EL (cell line): ENCODE measurements around the gene NRDC.
"Not testable (repeated sequence)": the region's sequence is repeated elsewhere in the genome, so short reads cannot be mapped to it uniquely, and the experiment has no call there.

Experiments used
- DNase-seq: peaks from one replicate; pipeline ENCODE4 v3.0.0-alpha.2; 2016

Gene NRDC

DNA sequence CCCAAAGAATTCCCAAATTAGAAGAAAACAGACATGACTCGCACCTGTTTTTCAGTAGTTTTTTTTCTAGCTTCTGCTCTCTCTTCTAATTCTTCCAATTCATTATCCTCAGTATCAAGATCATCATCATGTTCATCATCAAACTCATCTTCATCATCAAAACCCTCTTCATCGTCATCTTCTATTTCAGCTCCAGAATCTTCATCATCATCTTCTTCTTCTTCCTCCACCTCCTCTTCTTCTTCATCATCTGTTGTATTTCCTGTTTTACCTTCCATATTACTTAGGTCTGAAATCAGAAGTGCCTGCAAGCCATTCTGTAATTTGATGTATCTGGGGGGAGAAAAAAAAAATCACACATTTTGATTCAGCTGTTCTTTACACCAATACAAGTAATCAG is 38.3 kb downstream of the NRDC start:
- no peak for DNase-seq

DNA sequence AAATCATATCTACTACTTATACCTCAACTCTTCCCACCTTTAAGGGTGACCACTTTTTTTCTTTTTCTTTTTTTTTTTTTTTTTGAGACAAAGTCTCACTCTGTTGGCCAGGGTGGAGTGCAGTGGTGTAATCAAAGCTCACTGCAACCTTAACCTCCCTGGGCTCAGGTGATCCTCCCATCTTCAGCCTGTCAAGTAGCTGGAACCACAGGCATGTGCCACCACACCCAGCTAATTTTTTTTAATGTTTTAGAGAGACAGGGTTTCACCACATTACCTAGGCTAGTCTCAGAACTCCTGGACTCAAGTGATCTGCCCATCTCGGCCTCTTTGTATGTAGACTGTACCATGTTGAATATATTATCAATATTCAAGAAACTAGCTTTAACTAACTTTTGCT is 39.4 kb downstream of the NRDC start:
- no peak for DNase-seq

DNA sequence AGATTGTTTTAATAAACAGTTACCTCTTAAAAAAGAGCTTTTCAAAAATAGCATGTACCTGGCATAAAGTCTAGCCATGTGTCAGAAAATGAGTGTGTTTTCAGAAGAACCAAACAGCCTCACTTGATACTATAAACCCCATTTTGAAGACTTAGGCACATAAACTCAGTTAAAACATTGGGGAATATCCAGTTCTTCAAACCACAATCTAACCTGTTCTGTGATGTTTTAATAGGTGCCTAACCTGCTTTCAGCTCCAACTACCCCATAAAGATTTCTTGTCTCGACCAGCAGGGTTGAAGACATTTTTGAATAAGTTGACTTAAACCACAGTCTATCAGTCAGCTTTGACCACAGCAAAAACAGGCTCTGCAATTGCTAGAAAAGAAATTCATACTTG is 41.3 kb downstream of the NRDC start:
- DNase-seq, result no peak

DNA sequence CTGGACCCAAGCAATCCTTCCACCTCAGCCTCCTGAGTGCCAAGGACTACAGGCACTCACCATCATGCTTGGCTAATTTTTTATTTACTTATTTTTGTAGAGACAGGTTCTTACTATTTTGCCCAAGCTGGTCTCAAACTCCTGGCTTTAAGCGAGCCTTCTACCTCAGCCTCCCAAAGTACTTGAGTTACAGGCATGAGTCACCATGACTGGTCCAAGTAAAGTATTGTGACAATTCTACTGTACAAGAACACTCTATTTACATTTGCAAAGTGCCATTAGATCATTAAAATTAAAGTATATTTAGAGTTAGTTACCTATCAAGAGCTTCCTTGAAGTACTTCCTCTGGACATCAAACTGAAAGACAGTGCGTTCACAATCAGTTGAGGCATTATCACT is 44.8 kb downstream of the NRDC start:
- DNase-seq, result peak; percentile 11

DNA sequence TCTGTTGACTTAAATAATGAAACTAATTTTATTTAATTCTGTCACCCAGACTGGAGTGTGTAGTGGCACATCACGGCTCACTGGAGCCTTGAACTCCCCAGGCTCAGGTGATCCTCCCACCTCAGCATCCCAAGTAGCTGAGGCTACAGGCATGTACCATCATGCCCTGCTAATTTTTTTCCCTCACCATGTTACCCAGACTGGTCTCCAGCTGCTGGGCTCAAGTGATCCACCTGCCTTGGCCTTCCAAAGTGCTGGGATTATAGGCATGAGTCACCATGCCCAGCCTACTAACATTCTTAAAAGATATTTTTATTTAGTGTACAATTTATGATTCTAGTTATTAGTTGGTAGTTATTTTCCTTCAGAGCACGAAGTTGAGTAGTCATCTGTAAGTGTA is 49.5 kb downstream of the NRDC start:
- DNase-seq, result peak; percentile 28

DNA sequence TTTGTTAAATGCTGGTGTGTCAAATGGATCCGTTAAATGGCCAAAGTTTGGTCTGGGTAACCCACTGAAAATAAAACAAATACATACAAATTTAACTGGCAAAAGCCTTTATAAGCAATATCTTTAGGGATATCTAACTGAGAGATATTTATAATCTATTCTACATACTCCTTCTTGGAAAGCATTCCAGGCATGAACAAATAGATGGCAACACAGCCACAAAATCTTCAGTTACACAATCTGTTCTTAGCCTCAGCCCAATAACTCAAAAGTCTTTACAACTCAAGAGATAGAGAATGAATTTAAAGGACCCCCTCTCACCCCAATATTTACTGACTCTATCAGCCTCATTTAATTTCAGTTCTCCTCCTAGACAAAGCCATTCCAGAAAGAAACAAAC is 58.7 kb downstream of the NRDC start:
- no peak for DNase-seq

DNA sequence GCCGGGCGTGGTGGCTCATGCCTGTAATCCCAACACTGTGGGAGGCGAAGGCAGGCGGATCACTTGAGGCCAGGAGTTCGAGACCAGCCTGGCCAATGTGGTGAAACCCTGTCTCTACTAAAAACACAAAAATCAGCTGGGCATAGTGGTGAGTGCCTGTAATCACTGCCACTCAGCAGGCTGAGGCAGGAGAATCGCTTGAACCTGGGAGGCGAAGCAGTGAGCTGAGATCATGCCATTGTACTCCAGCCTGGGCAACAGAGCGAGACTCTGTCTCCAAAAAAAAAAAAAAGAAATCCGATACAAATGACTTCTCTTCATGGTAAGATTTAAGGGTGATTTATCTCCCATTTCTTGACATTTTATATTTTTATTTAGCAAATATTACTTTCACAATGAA is 59.5 kb downstream of the NRDC start:
- DNase-seq, result not testable (repeated sequence)

DNA sequence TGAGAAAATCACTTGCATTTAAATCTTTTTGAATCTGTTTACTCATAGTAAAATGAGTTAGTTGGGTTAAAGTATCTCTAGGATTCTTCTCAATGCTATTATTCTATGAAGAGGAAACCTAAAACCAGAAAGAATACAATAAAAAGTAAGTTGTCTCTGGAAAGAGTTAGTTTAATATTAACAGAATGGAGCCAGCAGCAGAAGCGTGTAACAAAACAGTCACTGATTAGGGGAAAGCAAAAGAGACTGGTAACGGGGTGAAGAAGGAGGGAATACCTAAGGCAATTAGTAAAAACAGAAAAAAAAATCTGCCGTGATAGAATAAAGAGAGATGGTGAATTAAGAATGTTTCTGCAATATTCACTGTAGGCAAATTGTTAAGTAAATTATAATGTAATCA is 60.0 kb downstream of the NRDC start:
- no peak for DNase-seq

DNA sequence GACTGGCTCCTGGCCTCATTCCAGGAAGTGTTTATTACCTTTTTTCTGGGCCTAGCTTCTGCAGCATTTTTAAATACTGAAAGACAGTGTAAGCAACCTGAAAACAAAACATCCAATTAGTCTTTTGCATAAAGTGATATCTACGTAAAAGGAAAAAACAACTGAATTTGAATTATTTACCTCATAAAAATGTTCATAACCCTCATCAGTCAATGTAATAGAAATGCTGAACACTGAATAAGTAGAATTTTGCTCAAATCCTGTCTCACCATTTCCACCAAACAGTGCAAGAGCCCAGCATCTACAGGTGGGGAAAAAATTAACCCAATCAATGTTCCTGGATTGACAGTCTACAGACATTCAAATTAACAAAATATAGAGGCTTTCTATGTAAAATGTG is 64.0 kb downstream of the NRDC start:
- DNase-seq, result no peak

DNA sequence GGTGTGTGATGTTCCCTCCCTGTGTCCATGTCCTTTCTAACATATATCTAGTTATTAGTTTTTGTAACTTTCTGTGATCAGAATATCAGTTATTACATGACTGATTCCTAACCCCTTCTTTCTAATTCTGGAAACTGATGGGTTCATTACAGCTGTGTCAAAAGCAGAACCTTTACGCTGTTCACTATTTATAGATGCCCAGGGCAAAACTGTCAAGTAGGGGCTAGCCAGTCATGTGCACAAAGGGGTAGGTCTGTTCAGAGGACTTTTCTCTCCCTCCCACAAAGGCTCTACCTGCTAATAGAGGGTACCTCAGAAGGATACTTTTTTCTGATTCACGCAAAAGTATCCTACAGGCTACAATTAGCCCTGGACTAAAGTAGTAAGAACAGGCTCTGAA is 79.2 kb downstream of the NRDC start:
- DNase-seq, result no peak

DNA sequence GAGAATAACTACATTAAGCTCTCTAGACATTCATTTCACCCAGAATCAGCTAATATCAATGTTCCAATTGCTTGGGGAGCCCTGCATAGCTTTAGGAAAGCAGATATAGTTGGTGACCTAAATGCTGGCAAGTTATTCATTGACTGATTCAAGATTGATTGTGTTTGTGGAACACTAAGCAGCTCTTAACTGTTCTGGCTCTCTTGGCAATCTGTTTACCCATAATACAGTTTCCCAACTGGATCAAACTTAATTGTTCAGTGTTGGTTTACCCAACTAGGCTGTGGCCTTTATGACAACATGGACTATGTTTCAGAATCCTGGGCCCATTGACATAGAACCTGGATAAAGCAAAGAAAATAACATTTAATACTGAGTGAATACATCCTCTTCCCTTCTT is 83.7 kb downstream of the NRDC start:
- DNase-seq, result no peak

DNA sequence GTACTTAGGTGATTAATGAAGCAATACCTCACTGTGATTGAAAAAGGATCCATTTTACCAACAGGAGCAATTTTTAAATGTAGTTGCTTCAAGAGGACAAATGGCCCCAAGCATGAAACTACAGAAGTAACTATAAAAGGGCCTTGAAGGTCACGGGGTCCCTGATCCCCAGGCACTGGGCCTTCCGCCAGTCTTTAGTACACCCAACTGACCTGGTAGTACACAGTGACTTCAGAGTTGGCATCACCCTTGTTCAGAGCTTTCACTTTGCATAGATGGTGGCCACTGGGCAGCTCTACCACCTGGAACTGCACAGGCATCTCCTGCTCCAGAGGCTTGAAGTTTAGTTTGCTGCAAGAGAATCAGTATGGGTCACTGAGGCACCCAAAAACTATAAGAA is 84.3 kb downstream of the NRDC start:
- no peak for DNase-seq

DNA sequence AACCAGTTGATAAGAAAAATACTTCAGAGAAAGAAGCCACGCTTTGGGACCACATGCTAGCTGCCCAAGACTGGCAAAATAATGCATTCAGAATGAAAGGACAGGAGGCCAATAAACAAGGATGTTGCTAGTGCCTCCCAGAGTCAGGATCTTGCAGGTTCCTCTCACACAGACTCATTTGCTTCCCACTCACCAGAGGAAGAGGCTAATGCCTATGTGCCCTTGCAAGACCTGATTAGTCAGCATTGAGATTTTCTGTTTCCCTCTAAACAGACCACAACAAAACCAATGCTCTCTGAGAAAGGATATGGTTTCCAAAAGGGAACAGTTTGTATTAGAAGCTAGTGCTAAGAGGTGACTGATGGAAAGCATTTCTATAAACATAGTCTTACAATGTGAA is 85.7 kb downstream of the NRDC start:
- peak; percentile 39 for DNase-seq

DNA sequence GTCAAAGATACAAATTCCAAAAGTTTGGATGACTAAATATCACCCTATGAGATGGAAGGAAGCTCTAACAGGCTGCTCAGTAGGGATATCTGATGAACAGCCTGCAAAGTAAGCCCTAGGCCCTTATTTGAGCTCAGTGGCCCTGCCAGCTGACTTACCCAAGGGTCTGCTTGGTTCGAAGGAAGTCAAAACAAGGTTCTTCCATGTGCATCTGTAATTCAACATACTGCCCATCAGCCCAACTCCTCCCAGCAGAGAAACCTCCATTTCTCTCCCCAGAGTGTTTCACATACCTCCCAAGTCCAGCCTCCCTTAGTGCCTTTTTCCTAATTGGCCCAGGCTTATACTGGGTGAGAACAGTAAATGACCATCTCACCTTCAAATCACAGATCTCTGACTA is 86.6 kb downstream of the NRDC start:
- DNase-seq, result no peak

DNA sequence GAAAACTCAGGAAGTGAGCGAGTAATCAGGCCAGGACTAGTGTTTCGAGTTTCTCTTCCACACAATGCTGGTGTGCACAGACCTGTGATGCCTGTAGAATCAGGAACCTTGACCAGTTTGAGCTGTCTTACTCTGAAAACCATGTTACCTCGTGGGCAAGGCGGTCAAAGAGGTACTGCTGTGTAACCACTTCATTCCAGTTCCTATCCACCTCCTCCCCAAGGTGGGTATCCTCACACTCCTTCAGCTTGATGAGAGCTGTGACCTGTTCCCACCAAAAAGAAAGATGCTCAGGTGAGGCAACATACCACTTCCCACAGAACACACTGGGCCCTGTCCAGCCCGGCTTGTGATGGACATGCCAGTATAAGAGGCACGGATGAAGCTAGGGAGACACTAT is 88.1 kb downstream of the NRDC start:
- no peak for DNase-seq

DNA sequence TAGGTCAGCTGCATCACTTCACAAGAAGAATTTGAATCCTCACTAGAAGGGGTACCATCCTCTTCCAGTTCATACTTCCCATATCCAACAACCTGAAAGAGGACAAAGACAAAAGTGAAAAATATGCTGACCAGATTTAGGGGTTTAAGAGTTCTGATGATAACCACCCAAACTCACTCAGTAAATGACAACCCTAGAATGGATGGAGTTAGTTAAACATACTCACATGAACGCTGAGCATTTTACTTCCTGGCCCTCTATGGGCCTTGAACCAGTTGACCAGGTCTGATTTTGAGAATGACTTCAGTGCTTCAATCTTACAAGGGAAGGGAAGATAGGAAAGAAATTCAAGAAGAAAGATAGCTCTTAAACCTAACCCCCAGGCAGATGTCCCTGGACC is 89.2 kb downstream of the NRDC start:
- no peak for DNase-seq

DNA sequence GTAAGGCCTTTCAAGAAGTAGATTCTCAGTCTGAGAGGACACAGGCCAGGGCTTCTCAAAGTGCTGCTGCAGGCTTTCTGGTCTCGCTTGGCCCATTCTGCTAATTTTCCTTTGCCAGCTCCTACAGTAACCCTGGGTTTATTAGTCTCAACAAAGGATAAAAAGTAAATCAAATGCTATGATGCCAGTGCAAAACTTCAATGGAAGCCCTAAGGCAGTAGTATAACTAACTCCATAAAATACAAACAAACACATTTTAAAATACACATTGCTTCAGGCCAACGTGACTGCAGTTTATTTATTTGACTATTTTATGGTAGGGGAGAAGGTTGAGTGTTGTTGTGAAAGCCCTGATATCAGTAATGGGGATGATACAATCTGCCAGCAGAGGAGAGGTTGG is 89.6 kb downstream of the NRDC start:
- no peak for DNase-seq

DNA sequence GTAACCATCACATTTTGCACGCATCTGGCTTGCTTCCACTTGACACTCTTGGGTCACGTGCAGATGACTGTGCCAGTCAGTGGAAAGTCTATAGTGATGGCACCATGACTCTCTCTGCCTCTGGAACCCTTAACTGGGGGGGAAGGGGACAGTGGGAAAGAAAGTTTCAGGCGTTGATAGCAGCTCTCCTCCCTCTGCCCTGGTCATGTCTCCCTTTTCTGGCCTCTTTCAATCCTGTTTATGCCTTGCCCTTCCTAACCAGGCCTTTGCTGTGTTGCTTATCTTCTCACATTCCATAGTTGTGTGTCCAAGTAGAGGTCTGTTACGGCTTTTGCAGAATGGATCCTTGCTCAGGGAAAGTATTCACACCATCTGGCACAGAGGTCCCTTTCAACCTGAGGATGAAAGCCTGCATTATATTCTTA is 93.5 kb downstream of the NRDC start:
- DNase-seq, result no peak

DNA sequence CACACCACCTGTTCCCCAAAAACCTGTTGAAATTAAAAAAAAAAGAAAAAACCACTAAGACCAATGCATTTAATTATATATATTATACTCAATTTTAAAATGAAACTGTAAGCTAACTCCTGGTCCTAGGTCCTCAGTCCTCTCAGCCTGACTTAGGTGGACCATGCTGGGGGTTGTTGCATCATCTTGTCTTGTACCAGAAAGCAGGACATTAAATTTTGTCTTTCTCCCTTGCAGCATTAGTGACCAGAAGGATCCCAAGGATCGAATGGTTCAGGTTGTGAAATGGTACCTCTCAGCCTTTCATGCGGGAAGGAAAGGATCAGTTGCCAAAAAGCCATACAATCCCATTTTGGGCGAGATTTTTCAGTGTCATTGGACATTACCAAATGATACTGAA is 97.6 kb downstream of the NRDC start:
- DNase-seq, result no peak

DNA sequence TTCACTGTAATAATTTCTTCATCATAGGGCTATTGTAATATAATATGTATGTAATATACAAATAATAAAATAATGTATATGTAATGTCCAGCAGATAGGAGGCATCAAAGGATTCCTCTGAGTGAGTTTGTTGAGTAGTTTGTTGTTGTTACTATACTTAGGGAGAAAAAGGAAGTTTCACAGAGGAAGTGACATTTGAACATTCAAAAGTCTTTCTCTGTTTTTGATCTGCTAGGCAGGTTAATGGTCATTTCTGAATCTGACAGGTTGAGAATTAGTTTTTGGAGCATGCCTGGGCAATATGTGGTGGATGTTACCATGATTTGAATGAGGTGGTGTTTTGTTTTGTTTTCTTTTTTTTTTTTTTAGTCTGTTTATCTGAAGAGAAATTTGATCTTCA is 102.1 kb downstream of the NRDC start:
- no peak for DNase-seq

DNA sequence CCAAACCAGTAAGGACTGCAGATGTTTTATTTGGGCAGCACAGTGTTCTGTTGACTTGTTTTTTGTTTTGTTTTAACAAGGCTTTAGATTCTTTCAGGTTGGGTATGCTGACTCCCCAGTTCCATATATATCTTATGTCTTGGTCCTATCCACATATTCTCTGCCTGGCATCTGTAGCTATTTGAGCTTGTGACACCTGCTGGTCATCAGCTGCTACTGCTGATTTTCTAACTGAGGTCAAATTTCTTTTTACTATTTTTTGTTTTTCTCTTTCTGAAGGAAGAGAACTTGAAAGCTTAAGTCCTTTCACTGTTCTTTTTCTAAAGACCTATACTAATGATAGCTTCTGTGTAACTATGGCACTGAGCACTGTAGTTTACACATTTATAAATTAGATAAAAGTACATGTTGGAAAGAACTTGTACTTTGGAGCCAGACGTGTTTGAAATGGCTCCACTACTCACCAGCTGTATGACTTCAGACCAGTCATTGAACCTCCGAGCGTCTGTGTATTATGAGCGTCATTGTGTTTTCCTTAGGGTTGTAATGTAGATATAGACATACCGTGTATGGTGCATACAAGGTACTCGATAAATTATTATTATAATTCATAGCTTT is 109.4 kb downstream of the NRDC start:
- DNase-seq, result peak; percentile 61

DNA sequence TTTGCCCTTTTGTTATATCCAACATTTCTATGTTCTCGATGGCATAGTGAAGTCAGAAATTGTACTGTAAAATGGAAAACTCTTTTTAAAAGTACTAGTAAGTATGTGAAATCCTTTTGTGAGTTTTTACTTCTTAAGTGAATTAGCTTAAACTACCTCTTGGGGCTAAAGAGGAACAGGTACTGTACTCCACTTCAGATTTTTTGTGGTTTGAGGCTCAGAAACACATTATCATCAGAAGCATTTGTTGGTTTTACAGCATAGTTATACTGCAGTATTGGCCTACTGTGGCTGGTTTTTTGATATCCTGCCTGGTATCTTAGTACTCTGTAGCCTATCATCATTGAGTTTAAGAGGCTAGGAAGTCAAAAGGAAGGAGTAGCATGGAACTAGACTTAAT is 117.2 kb downstream of the NRDC start:
- no peak for DNase-seq

DNA sequence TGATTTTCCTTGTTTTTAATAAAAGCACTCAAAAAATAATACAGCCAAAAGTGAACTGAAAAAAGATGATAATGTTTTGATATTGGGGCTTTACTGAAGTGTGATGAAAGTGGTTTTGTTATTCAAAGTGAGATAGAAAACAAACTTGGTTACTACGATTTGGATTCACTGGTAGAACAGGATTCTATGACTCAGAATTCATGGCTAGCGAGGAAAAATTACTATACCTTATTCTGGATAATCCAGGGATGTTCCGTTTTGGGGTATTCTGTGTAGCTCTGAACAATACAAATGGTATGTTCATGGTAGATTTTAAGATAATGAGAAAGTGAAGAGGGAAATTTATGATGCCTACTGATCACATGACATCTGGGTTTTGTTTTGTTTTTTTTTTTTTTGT is 117.7 kb downstream of the NRDC start:
- DNase-seq, result peak; percentile 25

DNA sequence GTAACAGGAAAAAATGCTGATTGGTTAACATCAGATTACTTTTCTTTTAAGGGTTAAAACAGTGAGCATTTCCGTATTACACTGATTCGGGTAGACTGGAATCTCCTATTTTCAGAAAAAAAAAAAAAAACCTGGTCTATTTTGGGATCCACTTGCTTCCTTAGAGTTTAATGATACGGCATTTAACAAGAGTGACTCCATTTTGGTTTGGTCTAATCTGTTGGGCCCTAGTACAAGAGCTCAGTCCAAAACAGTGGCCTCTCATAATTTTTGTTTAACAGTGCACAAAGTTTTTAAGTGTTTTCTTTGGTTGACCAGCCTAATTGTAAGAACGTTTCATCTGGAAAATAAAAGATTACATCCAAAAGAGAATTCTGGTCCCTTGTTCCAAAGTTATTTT is 120.2 kb downstream of the NRDC start:
- DNase-seq, result no peak

DNA sequence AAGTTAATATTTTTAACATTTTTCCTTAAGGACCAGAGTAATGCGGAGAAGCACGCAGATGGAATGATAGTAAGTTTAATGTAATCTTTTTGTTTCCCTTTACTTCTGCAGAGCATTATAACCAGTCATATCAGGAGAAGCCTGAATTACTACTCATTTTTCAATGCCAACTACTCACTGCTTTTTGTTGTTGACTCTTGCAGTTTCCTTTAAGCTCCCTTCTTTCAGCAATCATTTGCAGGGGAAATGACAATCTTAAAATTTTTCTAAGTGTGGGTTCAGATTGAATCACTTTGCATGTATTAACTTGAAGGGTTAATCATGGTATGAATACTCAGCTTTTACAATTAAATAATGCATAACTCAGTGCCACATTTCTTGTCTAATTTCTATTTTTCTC is 122.2 kb downstream of the NRDC start:
- DNase-seq, result no peak

DNA sequence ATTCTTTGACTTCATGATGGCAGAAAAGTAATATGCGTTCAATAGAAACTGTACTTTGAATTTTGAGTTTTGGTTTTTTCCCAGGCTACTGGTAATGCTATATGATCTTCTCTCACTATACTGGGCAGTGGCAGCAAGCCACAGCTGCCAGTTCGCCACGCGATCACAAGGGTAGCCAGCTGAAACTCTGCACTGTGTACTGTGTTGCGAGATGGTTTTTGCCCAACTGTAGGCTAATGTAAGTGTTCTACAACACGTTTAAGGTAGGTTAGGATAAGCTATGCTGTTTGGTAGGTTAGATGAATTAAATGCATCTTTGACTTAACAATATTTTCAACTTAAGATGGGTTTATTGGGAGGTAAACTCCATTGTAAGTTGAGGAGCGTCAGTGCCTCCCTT is 123.1 kb downstream of the NRDC start:
- DNase-seq, result no peak
